GM20431 (cell line): ENCODE data around the gene SKOR1.

Experiments
- in situ Hi-C: fragments of 300-500 bp; cut with MseI, MboI; formaldehyde crosslinking; loops from one replicate; pipeline ENCODE4 v1.15.0; 2020; ENCODE audit warnings: low sequenced_read_pairs; ENCODE audit not compliant: unreplicated experiment

Gene SKOR1

DNA sequence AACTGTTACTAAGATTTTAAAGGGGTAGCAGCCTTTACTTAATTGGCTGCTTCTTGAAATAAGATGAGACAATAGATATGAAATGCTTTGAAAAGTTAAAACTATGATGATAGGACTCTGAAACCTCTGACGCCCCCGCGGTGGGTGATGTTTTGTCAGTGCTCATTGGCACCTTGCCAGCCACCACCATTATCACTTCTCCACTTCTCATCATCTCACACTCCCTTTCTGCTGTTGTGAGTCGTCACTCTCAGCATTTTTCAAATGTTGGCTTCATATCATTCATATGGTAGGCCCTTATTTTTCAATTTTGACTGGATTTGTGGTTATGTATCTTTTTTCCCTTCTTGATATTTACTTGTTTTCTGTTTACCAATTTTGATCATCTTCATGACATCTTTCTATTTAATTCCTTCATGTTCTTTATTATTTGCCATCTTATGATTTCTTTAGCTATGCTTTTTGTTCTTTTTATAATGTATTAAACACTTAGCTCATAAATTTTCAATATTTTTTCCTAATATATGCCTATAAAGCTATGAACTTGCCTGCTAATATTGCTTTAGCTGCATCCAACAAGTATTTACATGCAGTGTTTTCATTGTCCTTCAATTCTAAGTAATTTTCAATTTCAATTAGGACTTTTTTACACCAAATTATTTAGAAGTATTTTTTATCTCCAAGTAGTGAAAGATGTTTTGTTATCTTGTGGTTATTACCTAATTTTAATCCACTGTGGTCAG lies 30.3 kb upstream of the SKOR1 start:
- in situ Hi-C loops: no loop called here

DNA sequence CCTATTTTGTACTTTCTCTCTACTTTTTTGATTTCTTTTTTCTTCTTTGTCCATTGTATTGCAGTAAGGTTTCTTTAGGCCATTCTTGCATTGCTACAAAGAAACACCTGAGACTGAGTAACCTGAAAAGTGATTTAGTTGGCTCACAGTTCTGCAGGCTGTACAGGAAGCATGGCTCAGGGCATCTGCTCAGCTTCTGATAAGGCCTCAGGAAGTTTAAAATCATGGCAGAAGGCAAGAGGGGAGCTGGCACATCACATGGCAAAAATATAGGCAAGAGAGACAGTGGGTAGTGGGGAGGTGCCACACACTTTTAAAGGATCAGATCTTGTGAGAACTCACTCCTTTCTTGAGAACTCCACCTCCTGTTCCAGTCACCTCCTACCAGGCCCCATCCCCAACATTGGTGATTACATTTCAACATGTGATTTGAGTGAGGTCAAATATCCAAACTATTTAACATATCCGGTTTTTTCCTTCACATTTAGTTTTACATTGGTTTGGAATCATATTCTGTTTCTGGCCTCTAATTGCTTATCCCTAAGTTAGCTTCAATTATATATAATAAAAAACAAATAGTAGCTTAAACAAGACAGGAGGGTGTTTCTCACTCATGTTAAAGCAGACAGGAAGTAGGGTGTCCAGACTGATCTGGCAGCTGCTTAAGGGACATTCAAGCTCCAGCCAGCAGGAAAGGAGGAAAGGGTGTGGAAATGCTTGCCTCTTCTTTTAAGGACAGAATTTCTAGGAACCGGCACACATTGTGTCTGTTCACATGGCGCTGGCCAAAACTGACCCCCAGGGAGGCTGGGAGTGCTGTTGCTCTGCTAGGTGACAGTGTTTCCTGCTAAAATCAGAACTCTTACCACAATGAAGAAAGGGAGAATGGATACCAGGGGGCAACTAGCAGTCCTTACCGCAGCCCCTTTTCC lies 28.8 kb upstream of the SKOR1 start:
- in situ Hi-C loops: no loop called here

DNA sequence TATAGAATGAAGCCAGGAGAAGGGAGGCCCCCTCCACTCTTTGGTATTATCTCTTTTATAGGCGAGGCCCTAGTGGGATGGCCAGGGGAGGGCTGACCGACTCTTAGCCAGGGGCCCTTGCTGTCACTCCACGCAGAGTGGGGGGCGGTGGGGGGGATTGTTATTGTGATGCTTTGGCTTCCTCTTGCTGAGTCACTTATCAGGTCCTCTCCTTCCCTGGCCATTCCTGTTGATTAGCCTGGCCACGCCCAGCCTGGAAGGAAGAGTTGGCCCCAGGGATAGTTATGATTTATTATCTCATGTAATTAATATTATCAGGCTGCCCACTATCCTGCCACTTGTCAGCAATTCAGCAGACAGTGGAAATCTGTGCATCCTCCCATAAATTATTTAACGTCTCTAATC lies 25.5 kb upstream of the SKOR1 start:
- in situ Hi-C loops: no loop called here

DNA sequence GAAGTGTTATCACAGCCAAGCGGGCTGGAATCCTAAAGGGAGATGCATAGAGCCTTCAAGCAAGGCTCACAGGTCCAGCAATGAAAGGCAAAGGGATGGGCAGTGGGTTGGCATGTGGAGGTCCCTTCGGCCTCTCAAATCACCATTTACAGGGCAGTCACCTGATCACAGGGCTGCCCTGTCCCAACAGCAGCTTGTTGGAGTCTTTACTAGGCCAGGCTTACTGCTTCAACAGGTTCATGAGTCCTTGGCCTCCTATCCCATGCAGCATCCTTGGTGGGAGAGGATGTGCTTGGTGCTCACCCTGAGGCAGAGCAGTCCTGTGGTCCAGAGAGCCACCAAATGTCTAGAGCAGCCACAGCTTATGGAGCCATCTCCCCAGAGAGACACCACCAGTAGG lies 24.2 kb upstream of the SKOR1 start:
- in situ Hi-C loops: no loop called here

DNA sequence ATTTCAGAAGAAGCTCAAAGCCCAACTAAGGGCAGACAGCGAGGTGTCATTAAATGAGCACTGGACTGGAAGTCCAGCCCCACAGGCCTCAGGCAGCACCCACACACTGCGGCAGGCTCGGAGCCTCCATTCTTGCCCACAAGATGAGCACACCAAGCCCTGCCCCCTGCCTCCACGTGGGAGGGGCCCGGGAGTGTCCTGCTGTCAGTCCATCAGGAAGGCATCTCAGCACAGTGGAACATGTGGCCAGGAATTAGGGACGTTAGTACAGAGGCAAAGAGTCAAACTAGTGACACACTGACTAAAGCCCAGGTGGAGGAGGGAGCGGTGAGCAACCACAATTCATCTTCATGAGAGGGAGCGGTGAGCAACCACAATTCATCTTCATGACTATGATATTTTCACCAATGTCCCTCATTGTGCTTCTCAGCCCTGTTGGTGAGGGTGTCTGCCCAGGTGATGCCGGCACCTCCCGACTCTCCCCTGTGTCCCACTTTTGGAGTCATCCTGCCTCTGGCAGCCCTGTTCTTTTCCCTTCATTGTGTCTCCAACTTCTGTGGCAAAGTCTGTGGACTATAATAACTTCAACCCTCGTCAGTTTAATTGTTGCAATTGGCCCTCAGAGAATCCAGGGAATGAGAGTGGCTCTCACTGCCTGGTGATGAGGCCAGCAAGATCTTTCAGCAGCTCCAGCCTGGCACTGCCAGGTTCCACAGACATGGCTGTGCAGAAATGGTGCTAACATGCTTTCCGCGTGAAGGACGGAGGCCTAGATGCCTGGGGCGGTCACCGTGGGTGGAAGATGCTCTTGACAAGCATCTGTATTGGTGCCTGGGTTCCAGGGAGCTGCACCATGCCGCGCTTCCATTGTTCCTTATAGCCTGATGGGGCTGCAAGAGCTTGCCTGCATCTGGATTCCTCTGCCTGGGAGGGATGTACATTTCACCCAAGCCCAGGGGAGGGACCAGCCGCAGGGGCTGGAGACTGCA lies 23.1 kb upstream of the SKOR1 start:
- in situ Hi-C loops: no loop called here

DNA sequence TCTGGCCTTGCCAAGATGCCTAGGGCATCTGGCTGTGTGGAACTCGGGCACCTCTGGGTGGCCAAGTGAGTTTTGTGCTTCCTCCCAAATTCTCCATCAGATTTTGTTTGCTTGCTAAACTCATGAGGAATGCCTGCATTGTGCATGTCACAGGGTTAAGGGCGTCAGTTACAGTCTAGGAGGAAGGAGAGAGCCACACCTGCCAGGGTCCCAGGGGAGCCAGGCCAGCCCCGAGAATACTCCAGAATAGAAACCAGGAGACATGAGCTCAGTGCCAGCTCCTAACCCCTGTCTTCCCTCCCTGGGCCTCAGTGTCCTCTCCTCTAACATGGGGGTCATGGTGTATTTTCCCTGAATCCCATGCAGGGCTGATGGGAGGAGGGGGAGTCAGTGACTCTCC lies 22.0 kb upstream of the SKOR1 start:
- in situ Hi-C loops: no loop called here

DNA sequence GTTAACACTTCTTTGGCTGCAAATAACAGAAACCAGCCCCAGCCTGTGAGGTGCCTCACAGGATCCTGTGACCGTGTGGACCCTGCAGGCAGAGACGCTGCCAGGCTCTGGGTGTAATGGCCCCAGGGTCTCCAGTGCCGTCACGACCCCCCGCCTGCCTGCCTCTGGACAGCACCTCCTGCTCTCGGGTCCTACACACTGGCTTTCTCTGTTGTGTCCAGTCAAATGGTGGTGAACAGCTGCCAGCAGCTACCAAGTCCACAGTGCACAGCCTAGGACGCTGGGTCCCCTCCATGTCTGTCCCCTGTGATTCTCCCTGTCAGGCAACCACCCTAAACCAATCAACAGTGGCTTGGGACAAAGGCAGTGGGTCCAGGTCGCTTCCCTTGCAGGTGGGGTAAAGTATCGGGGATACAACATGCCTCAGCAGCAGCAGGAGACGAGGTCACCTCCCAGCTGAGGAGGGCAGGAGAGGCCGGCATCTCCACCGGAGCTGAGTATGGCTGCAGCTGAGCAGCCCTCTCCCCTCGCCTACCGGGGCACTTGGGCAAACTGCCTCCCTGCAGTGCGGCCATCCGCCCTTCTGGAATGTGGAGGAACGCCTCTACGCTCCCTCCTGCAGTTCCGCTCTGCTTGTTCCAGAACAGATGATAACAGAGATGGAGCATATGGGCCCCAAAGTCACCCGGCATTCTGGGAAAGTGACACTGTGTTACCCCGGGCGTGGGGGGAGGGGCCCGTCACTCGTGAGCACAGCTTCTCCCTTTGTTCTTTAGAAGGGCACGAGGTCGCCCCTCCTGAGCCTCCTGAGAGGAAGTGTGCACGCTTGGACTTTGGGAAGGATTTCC lies 21.1 kb upstream of the SKOR1 start:
- in situ Hi-C loops: no loop called here

DNA sequence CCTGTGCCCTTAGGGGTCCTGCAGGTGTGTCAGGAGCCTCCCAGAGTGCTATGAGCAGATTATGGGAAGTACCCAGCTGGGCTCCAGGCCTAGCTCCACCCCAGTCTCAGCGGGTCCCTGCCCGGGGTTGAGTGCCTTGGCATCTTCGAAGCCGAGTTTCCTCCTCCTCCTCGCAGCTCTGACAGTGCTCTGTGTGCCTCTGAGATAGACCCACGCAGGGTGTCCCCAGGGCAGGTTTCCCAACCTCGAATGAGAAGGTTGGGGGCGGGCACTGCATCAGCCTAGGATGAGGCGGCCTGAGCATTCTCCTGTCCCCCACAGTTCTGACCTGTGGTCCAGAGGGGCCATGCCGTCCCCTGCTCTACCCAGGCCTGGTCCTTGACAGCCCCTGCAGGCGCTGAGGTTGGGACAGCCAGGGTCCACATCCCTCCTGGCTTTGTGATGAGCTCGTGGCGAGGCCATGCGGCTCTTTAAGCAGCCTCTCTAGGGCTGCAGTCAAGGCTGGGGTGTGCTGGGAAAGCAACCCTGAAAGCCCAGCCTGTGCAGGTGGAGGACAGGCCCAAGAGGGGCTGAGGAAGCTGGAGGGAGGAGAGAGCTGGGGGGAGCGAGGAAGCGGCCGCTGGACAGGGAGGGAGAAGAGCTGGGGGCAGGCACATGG lies 20.2 kb upstream of the SKOR1 start:
- in situ Hi-C loops: no loop called here

DNA sequence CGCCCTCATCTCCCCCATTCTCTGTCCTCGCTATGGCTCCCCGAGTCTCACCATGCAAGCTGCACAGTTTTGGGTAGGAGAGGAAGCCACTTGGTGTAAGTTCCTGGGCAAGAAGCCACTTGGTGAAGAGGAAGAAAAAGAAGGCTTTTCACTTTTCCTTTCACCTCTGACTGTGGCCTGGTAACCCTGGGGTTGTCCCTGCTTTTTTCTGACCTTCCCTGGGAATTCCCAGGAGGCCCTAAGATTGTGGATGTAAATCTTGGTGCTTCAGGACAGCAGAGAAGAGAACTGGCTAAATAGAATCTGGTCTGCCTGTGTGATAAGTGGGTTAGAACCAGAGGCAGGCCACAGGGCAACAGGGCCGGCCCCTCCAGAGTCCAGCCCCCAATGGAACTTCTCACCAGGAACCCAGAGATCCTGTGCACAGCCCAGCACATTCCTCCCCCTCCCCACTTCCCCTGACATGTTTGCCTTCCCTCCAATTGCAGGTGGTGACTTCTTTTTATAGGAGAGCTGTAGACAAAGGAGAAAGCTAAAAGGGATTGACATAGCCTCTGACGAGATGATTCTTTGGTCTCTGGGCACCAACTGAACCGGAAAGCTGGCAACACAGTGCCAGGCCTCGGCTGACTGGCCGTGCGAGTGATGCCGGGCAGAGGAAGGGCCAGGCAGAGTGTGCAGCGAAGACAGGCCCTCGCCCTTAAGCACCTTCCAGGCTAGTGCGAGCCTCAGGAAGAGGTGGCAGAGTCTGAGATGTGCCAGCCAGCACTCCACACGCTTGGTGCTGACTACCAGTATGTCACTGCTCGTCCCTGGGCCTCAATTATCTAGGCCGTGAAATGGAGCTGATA lies 19.4 kb upstream of the SKOR1 start:
- in situ Hi-C loops: no loop called here

DNA sequence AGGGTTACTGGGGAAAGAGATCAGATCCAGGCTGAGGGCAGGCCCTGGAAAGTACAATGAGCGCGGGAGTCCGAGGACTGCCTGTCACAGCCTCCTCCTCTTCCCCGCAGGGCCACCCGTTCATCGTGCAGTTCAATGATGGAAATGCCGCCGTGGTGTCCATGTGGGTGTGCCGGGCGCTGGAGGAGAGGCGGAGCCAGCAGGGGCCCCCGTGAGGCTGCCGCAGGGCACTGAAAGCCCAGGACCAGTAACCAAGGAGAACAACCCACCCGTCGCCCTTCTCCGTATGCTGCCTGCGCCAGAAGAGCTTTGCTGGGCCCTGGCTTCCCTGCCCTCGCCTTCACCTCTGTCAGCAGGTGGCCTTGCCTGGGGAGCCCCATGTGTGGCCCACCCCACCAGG lies 18.8 kb upstream of the SKOR1 start:
- in situ Hi-C loops: no loop called here

DNA sequence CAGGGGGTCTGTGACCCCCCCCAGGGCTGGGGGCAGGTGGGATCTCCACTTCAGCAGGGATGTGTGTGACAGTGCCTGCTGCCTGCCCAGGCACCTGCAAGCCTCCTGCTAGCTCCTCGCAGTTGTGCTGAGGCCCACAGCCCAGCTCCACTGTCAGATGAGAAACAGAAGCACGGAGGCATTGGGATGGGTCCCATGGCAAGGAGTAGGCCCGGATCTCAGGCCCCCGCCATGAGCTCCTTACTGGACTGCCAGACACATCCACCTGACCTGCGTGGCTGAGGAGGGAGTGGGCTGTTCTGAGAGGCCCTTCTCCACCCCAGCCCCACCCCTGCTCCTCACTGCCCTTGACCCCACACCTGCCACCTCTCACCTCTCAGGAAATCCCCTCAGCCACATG lies 18.2 kb upstream of the SKOR1 start:
- in situ Hi-C loops: no loop called here

DNA sequence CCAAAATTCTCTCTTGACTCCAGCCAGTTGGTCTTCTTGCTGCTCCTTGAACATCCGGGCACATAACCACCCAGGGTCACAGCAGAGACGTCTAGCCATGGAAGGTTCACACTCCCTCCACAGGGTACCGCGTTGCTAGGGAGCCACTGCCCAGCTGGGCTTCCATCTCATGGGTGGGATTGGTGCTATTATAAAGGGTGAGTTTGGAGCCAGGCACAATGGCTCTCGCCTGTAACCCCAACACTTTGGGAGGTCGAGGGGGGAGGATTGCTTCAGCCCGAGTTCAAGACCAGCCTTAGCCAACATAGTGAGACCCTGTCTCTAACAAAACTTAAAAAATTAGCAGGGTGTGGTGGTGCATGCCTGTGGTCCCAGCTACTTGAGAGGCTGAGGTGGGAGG lies 17.5 kb upstream of the SKOR1 start:
- in situ Hi-C loops: no loop called here

DNA sequence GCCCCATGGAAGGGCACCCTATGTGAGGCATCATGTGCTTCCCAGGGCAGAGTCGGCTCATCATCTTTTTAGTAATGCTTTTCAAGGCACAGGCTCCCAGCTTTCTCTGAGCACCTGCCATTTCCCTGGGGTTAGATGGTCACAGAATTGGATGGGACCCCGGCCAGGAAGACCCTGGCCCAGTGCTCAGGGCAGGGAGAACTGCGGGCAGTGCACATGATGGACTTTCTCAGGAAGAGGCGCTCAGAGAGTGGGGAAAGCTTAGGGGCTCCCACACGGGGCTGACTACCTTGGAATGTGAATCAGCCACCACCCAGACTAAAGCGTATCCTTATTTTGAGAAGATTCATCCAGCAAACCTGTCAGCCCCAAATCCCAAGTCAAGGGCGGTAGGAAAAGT lies 16.5 kb upstream of the SKOR1 start:
- in situ Hi-C loops: no loop called here

DNA sequence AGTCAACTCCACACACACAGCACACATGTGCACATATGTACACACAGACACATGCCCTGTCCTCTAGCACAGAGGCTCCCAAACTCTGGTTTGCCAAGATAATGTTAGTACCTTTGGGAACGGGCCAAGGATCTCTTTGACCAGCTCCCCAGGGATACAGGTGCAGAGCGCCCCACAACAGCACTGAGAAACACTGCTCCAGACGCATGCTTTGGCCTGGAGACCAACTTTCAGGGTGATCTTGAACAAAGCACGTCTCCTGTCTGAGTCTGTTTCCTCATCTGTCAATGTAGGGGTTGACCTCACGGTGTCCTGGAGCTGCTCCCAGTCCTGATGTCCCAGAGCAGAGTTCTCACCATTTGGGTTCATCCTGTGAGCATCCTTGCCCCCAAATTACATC lies 15.9 kb upstream of the SKOR1 start:
- in situ Hi-C loops: no loop called here

DNA sequence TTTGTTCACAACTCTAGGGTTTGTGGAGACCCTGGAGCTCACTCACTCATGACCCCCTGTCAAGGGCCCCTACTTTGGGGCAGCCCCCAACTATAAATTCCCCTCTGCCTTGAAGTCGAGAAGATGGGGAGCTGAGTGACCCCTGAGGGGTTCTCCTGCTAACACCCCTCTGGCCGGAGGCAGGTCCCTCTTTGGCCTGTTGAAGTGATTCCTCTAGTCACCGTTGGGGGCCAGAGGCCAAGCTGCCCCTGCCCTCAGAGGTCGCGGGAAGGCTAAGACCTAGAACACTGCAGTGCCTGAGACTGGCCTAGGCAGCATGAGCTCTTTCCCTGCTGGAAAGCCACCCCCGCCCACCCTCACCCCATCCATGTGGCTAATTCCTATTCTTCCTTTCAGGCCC lies 15.4 kb upstream of the SKOR1 start:
- in situ Hi-C loops: no loop called here

DNA sequence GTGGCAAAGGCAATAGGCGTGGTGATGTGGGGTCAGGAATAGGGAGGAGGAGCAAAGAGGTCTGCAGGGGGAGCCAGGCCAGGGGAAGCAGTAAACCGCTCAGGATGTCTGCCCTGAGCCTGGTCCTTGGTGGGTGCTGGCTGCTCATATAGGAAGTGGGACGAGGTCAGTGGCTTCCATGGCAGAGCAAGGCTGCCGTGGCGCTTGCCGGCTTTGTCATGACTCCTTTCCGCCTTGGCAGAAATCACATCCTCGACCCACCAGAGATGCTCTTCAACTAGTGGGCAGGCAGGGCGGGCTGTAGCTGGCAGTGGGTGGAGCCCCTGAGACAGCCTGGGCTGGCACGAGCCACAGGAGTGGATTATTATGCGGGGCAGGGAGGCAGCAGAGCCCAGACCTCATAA lies 13.1 kb upstream of the SKOR1 start:
- in situ Hi-C loops: no loop called here

DNA sequence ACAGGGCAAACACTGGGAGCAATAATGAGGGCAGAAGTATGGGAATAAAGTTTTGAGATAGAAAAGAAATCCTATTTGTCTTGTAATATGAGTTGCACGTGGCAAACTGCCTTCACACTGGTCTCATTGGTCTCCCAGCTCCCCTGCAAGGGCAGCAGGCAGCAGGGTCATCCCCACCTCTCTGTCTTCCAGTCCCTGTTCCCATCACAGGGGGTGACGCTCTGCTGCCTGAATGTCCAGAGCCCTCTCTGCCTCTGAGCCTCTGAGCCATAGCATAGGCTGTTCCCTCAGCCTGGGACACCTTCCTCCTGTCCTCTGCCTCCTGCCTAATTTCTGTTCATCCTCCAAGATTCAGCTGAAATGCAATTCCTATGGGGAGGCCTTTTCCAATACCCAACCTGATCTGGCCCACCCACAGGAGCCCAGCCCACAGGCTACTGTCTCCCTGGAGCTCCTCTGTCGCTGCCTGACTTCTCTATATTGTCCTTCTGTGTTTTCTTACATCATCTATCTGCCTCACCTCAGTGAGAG lies 12.1 kb upstream of the SKOR1 start:
- in situ Hi-C loops: no loop called here
